ENCODE measurements around the gene TPSD1. TPM values are rescaled to one million over a fixed set of nuclear protein-coding genes. Genes with fewer than 3 reads are reported as not detected.
"Not testable (repeated sequence)": the region's sequence is repeated elsewhere in the genome, so short reads cannot be mapped to it uniquely, and the experiment has no call there.

TPSD1 gene
- total RNA-seq, 1 donor from 2014 or later = 0.69 TPM

DNA sequence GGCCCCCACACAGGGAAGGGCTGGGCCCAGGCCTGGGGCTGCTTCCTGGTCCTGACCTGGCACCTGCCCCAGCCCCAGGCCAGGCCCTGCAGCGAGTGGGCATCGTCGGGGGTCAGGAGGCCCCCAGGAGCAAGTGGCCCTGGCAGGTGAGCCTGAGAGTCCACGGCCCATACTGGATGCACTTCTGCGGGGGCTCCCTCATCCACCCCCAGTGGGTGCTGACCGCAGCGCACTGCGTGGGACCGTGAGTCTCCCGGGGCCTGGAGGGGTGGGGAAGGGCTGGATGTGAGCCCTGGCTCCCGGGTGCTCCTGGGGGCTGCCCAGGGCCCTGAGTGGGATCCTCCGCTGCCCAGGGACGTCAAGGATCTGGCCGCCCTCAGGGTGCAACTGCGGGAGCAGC is 14.8 kb upstream of the TPSD1 start:
- not testable (repeated sequence) for DNase-seq (ENCODE audit: low spot score)

DNA sequence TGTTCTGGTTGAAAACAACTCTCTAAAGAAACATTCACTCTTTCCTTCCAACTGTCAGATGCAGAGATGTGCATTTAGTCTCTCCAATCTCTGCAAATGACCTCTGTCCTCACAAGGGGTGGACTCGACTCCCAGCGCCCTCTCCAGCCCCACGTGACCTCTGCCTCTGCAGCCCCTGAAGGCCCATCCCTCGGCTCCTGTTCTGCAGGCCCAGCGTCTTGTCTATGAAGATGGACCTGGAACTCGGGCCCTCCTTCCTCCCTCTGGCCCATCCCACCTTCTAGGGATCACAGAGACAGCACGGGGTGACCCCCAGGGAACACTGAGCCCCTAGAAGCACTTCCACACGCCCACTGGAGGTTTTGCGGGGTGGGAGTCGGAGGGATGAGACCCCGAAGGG is 12.5 kb upstream of the TPSD1 start:
- not testable (repeated sequence) for DNase-seq (ENCODE audit: low spot score)

GRCh38 chr16:1243907-1244850 is 11.7 kb upstream of the TPSD1 start:
- DNase-seq (ENCODE audit: low spot score) = not testable (repeated sequence)

DNA sequence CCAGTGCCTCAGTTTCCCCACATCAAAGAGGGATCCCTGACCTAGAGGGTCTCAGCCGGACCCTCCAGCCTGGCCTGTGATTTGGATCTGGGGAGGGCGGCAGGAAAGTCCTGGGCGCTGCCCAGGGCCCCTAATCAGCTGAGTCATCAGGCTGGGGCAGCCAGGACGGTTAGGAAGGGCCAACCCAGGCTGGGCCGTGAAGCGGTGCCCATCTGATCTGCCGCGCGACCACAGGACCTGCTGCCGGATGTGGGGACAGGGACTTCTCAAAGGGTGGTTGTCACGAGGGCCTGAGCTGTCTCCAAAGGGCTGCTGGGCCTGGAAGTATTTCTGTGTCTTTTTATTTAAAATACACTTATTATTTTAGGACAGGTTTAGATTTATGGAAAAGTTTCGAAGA is 11.0 kb upstream of the TPSD1 start:
- DNase-seq (ENCODE audit: low spot score) = no peak

DNA sequence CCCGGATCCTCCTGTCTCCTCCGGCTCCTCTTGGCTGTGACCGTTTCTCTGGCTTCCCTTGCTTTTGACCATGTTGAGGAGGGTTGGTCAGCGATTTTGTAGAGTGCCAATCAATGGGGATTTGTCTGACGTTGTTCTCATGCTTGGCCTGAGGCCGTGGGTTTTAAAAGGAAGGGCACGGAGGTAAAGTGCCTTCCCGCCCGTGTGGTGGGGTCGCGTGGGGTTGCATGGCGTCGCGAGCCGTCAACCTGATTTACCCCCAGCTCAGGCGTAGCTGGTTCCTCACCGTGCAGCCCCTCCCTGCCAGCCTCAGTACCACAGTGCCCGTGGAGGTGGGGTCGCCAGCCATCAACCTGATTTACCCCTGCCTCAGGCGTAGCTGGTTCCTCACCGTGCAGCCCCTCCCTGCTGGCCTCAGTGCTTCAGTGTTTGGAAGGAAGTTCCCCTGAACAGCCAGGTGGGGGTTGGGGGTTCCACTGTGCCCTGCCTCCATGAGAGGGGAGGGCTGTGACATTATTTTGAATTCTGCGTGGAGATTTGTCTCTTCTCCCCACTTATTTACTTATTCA is 10.3 kb upstream of the TPSD1 start:
- DNase-seq (ENCODE audit: low spot score) = no peak

DNA sequence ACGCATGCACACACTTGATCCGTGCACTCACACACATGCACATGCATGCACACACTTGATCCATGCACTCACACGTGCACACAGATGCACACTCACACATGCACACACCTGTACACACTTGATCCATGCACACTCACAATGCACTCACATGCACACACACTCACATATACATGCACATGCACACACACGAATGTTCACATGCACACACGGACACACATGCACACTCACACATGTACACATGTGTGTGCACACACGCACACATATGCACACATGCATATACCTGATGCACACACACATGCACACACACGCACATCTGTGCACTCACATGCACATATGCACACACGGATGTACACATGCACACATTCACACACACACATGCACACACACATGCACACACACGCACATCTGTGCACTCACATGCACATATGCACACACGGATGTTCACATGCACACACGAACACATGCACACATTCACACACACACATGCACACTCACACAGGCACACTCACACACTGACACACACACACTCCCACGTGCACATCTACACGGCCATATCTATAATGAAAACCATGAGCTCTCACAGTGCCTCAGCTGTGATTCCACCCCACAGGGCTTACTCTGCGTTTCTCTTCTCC is 7.8 kb upstream of the TPSD1 start:
- DNase-seq (ENCODE audit: low spot score) = not testable (repeated sequence)

GRCh38 chr16:1249031-1249755 is 6.7 kb upstream of the TPSD1 start:
- DNase-seq (ENCODE audit: low spot score) = not testable (repeated sequence)

DNA sequence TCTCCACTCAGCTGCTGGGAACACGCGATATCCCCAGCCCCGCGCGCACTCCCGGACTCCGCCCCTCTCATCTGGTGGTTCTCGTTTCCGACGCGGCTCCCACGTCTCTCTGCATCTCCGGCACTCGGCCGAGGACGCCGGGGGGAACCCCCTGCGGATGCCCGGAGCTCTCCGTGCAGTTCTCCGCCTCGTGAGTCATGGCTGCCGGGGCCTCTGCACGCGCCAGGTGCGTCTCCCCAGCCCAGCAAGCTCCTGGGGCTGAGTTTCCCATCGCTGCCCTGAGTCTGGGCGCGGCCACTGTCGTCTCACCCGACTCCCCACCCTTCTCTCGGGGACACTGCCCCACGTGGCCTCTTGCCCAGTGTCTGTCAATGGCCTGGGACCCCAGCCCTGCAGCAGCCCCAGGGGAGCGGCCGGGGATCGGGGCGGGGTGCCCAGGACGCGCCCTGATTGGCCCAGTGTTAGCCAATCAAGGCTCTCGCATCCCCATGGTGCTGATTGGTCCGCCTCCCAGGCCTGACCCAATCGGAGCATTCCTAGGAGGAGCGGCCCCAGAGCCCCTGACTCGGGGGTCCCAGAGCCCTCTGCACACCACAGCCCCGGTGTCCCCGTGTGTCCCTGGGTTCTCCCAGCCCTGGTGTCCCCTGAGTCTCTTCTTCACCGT is 2.0 kb upstream of the TPSD1 start:
- DNase-seq (ENCODE audit: low spot score) = not testable (repeated sequence)

GRCh38 chr16:1254821-1255220 is 1.0 kb upstream of the TPSD1 start:
- not testable (repeated sequence) for DNase-seq (ENCODE audit: low spot score)

DNA sequence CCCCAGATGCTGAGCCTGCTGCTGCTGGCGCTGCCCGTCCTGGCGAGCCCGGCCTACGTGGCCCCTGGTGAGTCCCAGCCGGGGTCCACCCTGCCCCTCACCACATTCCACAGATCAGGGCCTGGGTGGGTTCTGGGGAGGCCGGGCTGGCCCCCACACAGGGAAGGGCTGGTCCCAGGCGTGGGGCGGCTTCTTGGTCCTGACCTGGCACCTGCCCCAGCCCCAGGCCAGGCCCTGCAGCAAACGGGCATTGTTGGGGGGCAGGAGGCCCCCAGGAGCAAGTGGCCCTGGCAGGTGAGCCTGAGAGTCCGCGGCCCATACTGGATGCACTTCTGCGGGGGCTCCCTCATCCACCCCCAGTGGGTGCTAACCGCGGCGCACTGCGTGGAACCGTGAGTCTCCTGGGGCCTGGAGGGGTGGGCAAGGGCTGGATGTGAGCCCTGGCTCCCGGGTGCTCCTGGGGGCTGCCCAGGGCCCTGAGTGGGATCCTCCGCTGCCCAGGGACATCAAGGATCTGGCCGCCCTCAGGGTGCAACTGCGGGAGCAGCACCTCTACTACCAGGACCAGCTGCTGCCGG is 516 bp downstream of the TPSD1 start:
- DNase-seq (ENCODE audit: low spot score) = not testable (repeated sequence)

- no peak for DNase-seq (ENCODE audit: low spot score)
These were observed 1.0 kb downstream of the TPSD1 start for GRCh38 chr16:1256874-1257322.

DNA sequence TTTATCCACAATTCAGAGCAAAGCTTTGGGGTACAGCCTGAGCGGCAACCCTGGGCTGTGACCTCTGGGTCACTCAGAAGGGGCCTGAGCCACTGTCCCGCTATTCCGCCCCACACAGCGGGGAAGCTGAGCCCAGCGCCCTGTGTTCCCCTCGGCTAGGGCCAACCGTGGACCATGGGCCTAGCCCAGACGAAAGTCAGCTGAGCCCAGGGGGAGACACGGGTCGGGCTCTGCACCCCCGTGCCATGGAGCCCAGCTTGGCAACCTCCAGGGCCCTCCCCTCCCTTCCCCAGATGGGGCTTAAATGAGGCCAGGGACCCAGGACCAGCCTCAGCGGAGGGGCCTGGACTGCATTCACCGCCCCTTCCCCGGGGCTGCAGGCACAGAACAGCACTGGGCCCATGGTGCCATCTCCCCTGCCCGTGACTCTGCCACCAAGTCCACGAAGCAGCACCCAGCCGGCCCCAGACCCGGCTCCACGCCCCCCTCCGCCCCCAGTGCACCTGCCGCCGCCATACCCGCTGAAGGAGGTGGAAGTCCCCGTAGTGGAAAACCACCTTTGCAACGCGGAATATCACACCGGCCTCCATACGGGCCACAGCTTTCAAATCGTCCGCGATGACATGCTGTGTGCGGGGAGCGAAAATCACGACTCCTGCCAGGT is 1.8 kb downstream of the TPSD1 start:
- no peak for DNase-seq (ENCODE audit: low spot score)

DNA sequence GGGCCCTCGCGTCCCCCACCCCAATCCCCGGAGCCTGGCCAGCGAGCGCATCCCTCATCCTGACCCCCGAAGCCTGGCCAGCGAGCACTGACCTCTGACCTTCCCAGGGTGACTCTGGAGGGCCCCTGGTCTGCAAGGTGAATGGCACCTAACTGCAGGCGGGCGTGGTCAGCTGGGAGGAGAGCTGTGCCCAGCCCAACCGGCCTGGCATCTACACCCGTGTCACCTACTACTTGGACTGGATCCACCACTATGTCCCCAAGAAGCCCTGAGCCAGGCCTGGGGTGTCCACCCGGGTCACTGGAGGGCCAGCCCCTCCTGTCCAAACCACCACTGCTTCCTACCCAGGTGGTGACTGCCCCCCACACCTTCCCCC is 2.3 kb downstream of the TPSD1 start:
- no peak for DNase-seq (ENCODE audit: low spot score)

DNA sequence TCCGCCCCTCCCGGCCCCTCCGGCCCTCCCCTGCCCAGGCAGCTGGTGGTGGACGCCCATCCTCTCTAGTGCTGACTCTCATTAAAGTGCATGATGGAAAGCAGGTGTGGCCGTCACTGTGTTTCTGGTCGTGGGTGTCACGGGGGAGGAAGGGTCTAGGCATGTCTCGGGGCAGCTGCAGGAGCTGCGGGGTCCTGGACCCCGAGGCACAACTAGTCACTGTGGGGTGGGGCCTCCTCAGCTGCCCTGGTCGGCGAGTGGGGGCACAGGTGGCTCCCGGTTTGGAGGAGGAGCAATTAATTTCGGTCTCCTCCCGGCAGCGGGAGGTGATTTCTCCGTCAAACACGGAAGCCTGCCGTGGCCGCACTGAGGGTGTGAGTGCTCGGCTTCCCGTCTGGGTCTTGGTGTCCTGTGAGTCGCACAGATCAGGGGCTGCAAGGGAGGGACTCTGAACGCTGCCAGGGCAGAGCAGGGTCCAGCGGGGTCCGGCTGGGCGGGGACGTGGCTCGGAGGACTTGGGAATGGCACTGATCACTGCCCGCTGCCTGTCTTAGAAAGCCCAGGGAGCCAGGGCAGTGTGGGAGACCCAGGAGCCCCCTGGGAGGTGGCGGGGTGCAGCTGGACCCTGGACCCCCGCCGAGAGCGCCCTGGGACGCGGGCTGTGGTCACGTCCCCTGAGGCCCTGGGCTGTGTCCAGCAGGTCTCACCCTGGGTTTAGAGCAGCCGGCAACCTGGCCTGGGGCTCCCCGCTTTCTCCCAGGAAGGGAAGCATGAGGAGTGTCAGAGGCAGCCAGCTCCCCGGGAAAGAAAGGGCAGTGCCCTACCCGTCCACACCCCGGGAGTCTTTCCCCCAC is 3.3 kb downstream of the TPSD1 start:
- DNase-seq (ENCODE audit: low spot score) = no peak

GRCh38 chr16:1259760-1260068 is 3.8 kb downstream of the TPSD1 start:
- DNase-seq (ENCODE audit: low spot score) = no peak

- no peak for DNase-seq (ENCODE audit: low spot score)
These were observed 4.3 kb downstream of the TPSD1 start for GRCh38 chr16:1260101-1260680.

DNA sequence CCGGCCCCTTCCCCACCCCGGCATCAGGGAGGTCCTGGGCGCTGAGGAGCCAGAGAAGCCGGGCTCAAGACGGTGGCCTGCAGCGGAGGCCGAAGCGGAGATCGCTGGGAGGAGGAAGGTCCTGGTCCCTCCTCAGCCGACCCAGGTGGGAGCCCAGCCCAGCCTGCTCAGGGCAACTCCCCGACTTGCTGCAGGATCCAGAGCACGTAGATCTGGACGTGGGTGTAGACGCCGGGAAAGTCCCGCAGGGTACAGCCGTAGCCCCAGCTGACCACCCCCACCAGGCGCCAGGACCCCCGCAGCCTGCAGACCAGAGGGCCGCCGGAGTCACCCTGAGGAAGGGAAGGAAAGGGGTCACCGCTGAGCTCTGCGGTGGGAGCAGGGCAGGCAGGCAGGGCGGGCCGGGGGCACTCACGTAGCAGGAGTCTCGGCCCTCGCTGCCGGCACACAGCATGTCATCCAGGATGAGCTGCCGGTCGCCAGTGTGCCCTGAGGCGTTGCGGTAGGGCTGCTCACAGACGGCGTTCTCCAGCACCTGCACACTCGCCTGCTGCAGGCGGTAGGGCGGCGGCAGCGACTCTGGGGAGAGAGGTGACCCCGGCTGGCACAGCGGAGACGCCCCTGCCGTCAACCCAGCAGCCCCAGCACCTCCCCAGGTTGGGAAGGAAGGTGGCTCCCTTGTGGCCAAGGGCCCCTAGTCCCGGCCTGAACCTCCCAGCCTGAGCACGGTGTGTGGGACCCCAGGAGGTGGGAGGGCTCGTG is 5.4 kb downstream of the TPSD1 start:
- DNase-seq (ENCODE audit: low spot score) = no peak

- DNase-seq (ENCODE audit: low spot score) = no peak
These were observed 6.5 kb downstream of the TPSD1 start for GRCh38 chr16:1262210-1262845.
